Astrocyte (in vitro differentiated cells and primary cell): ENCODE measurements around the gene AFF3.

Experiments
- CTCF ChIP-seq: IDR thresholded peaks from 2 replicates; pipeline ENCODE4 v1.5.1; 2011; ENCODE audit warnings: low read depth, mild to moderate bottlenecking, inconsistent platforms, low read length, moderate library complexity; ENCODE audit not compliant: insufficient read depth
- EZH2 ChIP-seq: IDR thresholded peaks from 2 replicates; pipeline ENCODE4 v1.6.1; 2012; ENCODE audit warnings: mild to moderate bottlenecking, low read length, inconsistent platforms; ENCODE audit not compliant: insufficient read depth

- TF ChIP-seq CTCF (no peak), EZH2 (no peak)
Measured at GRCh38 chr2:99545604-99546003, 596.8 kb downstream of the AFF3 start.
